HG02981 (cell line): ENCODE results near the gene C11orf42.

Experiments
- ATAC-seq: cut with Tn5 transposase; IDR thresholded peaks from one replicate; pipeline ENCODE4 v1.9.1; 2021; ENCODE audit warnings: mild to moderate bottlenecking, moderate library complexity; ENCODE audit not compliant: unreplicated experiment

C11orf42 gene

GRCh38 chr11:6205366-6205765, at the start of gene C11orf42:
Gene C11orf42 (plus strand): TSS chr11:6205557. CDS start chr11:6205616, 59 bp downstream.
- no peak for ATAC-seq

- ATAC-seq, result no peak
These were observed 48.6 kb upstream of the C11orf42 start for GRCh38 chr11:6156628-6157359.

GRCh38 chr11:6170226-6170625, 35.1 kb upstream of the C11orf42 start, which contains the start of gene OR52B2:
Gene OR52B2 (minus strand): TSS chr11:6170326. CDS start chr11:6170326, 0 bp downstream.
- ATAC-seq, result no peak

- ATAC-seq, result no peak
These were observed 29.9 kb upstream of the C11orf42 start for GRCh38 chr11:6175440-6175839.

GRCh38 chr11:6191742-6192141, 13.6 kb upstream of the C11orf42 start:
- no peak for ATAC-seq

GRCh38 chr11:6194065-6194581, 11.2 kb upstream of the C11orf42 start:
- ATAC-seq, result no peak

GRCh38 chr11:6196396-6196795, 9.0 kb upstream of the C11orf42 start:
- no peak for ATAC-seq

- no peak for ATAC-seq
These were observed 7.7 kb upstream of the C11orf42 start for GRCh38 chr11:6197466-6198200.

- ATAC-seq, result no peak
These were observed 6.1 kb upstream of the C11orf42 start, which contains the start of gene OR52W1 for GRCh38 chr11:6199174-6199810. Gene OR52W1 (plus strand): TSS chr11:6199224. CDS start chr11:6199224, 0 bp downstream.

- no peak for ATAC-seq
These were observed 4.4 kb upstream of the C11orf42 start for GRCh38 chr11:6200975-6201374.

GRCh38 chr11:6201481-6201880, 3.9 kb upstream of the C11orf42 start:
- ATAC-seq, result no peak

GRCh38 chr11:6202041-6202440, 3.3 kb upstream of the C11orf42 start:
- no peak for ATAC-seq

GRCh38 chr11:6203327-6203726, 2.0 kb upstream of the C11orf42 start:
- peak; percentile 81 for ATAC-seq

GRCh38 chr11:6204706-6205105, 651 bp upstream of the C11orf42 start:
- no peak for ATAC-seq

GRCh38 chr11:6206456-6207180, 1.3 kb downstream of the C11orf42 start:
- ATAC-seq, result no peak

GRCh38 chr11:6209801-6210200, 4.4 kb downstream of the C11orf42 start:
- no peak for ATAC-seq

GRCh38 chr11:6210274-6210955, 5.1 kb downstream of the C11orf42 start:
- no peak for ATAC-seq

- no peak for ATAC-seq
These were observed 9.2 kb downstream of the C11orf42 start for GRCh38 chr11:6214530-6214929.

GRCh38 chr11:6216501-6216900, 11.1 kb downstream of the C11orf42 start:
- ATAC-seq, result no peak

GRCh38 chr11:6217722-6218121, 12.4 kb downstream of the C11orf42 start:
- ATAC-seq, result no peak
